RWPE1 (cell line): ENCODE measurements around the gene NUBPL.

ENCODE experiments used
- CTCF ChIA-PET: fragments of 350-600 bp; sonication (Branson Sonifier 250); formaldehyde crosslinking; extraction: SDS; loops from one replicate; lab custom pipeline; 2021; lab: Yijun Ruan, JAX
- POLR2A ChIA-PET: fragments of 400-600 bp; formaldehyde crosslinking; extraction: SDS; loops from one replicate; lab custom pipeline; 2020; ENCODE audit warnings: antibody characterized with exemption; ENCODE audit not compliant: low non-redundant PET; lab: Yijun Ruan, JAX
- DNase-seq: peaks from one replicate; pipeline ENCODE4 v3.0.0; 2012; ENCODE audit warnings: low spot score
- H3K27ac ChIP-seq: fragments of 450-650 bp; 2 replicates; pipeline ENCODE4 v1.5.1; 2017
- TF ChIP-seq, protein P1 (sequence below): fragments of 450-650 bp; conservative IDR thresholded peaks from 2 replicates; pipeline ENCODE4 v1.5.1; 2017; ENCODE audit warnings: low read depth, mild to moderate bottlenecking

NUBPL gene

DNA sequence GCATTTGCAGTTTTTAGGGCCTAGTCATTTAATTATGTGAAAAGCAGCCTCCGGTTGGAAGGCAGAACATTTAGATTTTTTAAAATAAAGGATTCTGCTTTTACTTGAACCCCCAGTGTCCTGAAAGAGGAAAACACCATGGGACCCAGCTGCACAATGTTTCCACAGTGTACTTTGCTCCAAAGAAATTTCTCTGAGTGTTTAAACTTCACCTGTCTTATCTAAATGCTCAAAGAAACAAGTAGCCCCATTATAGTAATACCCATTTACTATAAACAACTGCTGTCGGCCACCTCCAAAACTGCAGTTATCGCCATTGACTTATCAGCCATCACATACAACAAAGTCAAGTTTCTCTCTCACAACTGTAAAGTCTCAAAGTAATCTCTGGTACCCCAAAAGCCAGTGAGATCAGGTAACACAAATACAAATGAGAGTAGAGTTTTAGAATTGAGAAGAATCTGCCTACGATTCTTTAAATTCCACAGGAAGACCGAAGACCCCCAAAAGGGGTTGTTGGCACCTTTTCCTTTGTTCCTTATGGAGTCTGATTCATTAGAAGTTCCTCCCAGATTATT, 205.2 kb downstream of the NUBPL start:
- POLR2A ChIA-PET: no interaction called here

DNA sequence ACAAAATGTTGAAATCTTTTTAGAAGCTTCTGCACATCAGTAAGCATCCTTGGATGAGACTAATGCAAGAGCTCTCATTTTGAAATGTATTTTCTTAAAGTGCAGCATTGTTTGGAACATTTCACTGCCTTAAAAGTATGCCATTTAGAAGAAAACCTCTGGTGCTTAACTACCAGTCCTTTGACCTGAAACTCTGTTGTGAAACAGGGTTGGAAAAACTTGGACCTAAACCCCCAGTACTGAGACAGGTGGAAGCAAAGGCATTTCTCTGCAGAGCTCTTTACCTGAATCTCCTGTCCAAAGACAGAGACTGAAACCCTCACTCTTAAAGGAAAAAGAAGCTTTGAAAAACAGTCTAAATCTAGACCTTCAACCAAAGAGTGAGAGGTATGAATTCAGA, 207.2 kb downstream of the NUBPL start:
- CTCF ChIA-PET: interaction anchor here (0.6 kb wide), 1 partner anchor 856 kb away, joined by 3 read pairs; no protein-coding TSS in a partner anchor
- H3K27ac ChIP-seq: no peak overlapping the region
- DNase-seq: no peak
- TF ChIP-seq, protein P1, sequence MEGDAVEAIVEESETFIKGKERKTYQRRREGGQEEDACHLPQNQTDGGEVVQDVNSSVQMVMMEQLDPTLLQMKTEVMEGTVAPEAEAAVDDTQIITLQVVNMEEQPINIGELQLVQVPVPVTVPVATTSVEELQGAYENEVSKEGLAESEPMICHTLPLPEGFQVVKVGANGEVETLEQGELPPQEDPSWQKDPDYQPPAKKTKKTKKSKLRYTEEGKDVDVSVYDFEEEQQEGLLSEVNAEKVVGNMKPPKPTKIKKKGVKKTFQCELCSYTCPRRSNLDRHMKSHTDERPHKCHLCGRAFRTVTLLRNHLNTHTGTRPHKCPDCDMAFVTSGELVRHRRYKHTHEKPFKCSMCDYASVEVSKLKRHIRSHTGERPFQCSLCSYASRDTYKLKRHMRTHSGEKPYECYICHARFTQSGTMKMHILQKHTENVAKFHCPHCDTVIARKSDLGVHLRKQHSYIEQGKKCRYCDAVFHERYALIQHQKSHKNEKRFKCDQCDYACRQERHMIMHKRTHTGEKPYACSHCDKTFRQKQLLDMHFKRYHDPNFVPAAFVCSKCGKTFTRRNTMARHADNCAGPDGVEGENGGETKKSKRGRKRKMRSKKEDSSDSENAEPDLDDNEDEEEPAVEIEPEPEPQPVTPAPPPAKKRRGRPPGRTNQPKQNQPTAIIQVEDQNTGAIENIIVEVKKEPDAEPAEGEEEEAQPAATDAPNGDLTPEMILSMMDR: no peak
- POLR2A ChIA-PET: no interaction called here

More for the DNA sequence above, 205.2 kb downstream of the NUBPL start:
- no peak for DNase-seq
- TF ChIP-seq, protein P1: no peak
- no peak overlapping the region for H3K27ac ChIP-seq
- CTCF ChIA-PET: no interaction called here

- TF ChIP-seq, protein P1: no peak
These were observed 209.1 kb downstream of the NUBPL start for GRCh38 chr14:31770271-31770670.

DNA sequence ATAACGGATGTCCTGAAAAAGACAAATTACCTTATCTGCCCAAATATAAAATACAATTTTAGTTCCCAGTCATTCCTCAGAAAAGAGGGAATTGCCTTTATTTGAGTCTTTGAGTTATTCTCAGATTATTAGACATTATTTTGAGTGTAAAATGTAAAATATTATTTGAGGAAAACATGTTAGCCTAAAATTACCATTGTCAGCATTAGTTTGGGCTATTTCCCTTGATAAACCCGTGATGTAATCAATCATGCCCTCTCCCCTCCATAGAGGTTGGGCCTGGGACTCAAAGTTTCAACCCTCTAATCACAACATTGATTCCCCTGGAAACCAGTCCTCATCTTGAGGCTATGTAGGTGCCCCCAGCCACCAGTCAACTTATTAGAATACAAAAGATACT, 213.4 kb downstream of the NUBPL start:
- DNase-seq: no peak
- ChIA-PET POLR2A (no interaction called here), CTCF (interaction anchor here (0.6 to 0.7 kb wide), 2 partner anchors 57 to 311 kb away, joined by 4 to 5 read pairs; no protein-coding TSS in a partner anchor)
- H3K27ac ChIP-seq: no peak overlapping the region
- TF ChIP-seq, protein P1: no peak

More at GRCh38 chr14:31770271-31770670, 209.1 kb downstream of the NUBPL start:
- ChIA-PET POLR2A (no interaction called here), CTCF (interaction anchor here (0.6 kb wide), 1 partner anchor 95 kb away, joined by 4 read pairs; no protein-coding TSS in a partner anchor)
- H3K27ac ChIP-seq: no peak overlapping the region
- peak; percentile 8 for DNase-seq

GRCh38 chr14:31777312-31777711, 216.1 kb downstream of the NUBPL start:
- ChIA-PET CTCF (interaction anchor here (0.6 kb wide), 1 partner anchor 1651 kb away, joined by 6 read pairs; no protein-coding TSS in a partner anchor), POLR2A (no interaction called here)
- DNase-seq: no peak
- no peak overlapping the region for H3K27ac ChIP-seq
- TF ChIP-seq, protein P1: no peak

DNA sequence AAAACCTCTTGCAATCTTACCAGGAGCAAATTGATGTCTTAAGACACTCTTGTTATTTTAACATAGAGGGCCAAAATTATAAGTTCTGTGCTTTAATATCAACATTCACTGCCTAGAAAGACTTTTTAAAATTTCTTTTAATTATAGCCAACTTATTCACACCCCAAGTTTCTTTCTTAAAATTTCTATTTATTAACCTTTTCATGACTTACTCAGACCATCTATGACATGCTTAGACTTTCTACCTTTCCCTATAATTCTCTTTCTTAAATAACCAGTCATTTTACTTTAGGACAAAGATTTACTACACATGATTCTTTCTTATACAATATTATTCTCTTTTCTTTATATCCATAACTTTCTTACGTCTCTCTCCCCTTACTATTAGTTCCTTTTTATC, 220.4 kb downstream of the NUBPL start:
- TF ChIP-seq, protein P1: no peak
- ChIA-PET POLR2A (no interaction called here), CTCF (no interaction called here)
- H3K27ac ChIP-seq: no peak overlapping the region
- DNase-seq: no peak
